Prostate gland (tissue), 2 donors: Measurements from ENCODE around the gene CFAP97D2. TPM values are rescaled to one million over a fixed set of nuclear protein-coding genes. Genes with fewer than 3 reads are reported as not detected.

Source experiments
- DNase-seq: peaks from one replicate; pipeline ENCODE4 v3.0.0-alpha.2; 2019; ENCODE audit warnings: low spot score
- H3K27ac ChIP-seq, 2 donors: fragments of 200-600 bp; sonication (generic); 2 replicates each; pipeline ENCODE4 v1.5.1; 2017 to 2019
- H3K27me3 ChIP-seq: fragments of 200-600 bp; sonication (generic); replicated peaks from 2 replicates; pipeline ENCODE4 v1.5.1; 2019; ENCODE audit not compliant: insufficient read depth
- H3K36me3 ChIP-seq, 2 donors: fragments of 200-600 bp; sonication (generic); 1 replicate in 1 of 2; 2 replicates in 1 of 2; pipeline versions ENCODE4 v1.5.1 to v1.8.1; 2017 to 2019
- H3K4me1 ChIP-seq: fragments of 200-600 bp; sonication (generic); replicated peaks from 2 replicates; pipeline ENCODE4 v1.5.1; 2019
- H3K4me3 ChIP-seq, 2 donors: fragments of 200-600 bp; sonication (generic); 2 replicates each; pipeline ENCODE4 v1.5.1; 2017 to 2019
- H3K9me3 ChIP-seq: fragments of 200-600 bp; sonication (generic); 2 replicates; pipeline ENCODE4 v1.5.1; 2017
- POLR2A ChIP-seq: fragments of 450-650 bp; IDR thresholded peaks from one replicate; pipeline ENCODE4 v1.6.1; 2016; ENCODE audit warnings: antibody characterized with exemption, mild to moderate bottlenecking
- POLR2AphosphoS5 ChIP-seq: sonication (generic); formaldehyde crosslinking; IDR thresholded peaks from one replicate; pipeline ENCODE4 v1.6.1; 2017; ENCODE audit warnings: antibody characterized with exemption
- WGBS: methylation state at CpG from one replicate; pipeline ENCODE4 v1.1.5; 2018; 5-methylcytosine and 5-hydroxymethylcytosine counted together
- intact Hi-C: fragments of 100-400 bp; cut with DNase I; formaldehyde crosslinking; loops from one replicate; pipeline ENCODE4 v1.14.2; 2022
- total RNA-seq, 2 donors: library from RNA; depleted of rRNA; stranded (reverse); fragments of >200 nt; gene quantifications; one replicate each; pipeline ENCODE4 v1.1.0, GENCODE V29; 2016
- TF ChIP-seq, protein P1 (sequence below), 4 experiments: fragments of 200-600 bp in 2 of 4; fragments of 450-650 bp in 2 of 4; sonication (generic) in 2 of 4; IDR thresholded peaks; 1 replicate in 3 of 4; 2 replicates in 1 of 4; pipeline ENCODE4 v1.5.1; 2016 to 2019; ENCODE audit warnings: antibody characterized with exemption in 4 of 4, mild to moderate bottlenecking in 2 of 4, moderate library complexity in 2 of 4

CFAP97D2 gene
- total RNA-seq, 2 donors from 2014 or later, result 0.62 TPM; not detected in 1

DNA sequence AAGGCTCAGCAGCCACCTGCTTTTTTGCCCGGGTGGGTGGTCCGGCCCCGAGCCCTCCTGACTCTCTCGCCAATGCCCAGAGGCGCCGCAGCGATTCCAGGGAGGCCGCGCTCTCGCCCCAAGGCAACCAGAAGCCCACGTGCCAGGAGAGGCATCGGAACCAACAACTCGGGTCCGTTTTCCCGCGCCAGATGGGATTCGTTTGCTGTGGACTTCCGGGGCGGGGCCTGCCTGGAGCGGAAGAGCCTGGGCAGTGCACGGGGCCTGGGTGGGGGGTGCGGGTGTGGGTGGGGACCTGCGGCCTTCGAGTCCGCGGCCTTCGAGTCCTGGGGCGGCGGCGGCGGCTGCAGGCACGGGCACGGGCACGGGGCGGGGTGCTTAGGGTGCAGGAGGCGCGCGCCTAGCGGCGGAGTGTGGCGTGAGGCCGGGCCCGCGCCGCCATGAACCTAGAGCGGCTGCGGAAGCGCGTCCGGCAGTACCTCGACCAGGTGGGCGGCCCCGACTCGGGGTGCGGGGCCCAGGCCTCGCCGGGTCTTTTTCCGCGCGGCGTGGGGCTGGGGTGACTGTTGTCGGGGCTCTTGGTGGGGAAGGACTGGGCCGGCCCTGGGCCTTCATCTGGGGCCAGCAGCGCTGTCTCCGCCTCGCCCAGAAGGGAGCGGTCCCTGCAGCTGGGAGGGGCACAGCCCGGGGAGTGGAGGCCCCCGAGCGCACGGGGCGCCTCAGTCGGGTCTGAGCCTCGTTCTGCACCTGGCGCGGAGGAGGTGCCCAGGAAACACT is 55.8 kb downstream of the CFAP97D2 start, which contains the start of gene CDC16:
CDC16 (plus strand) TSS at position 253 of the 777 bp plus-strand sequence; CDS start at position 441, 188 bp downstream.
- WGBS, result under 1% methylated on average over 57 of the region's 76 CpGs
- Histone ChIP-seq H3K9me3 (no peaks in the 10 kb centered on the region), H3K4me1 (no peaks in the 10 kb centered on the region), H3K27me3 (no peaks in the 10 kb centered on the region), H3K36me3 (peaks cover 0 to 8% of the 10 kb centered on the region in 2 donors), H3K27ac (peak within 1 kb of the TSS; percentile 80 to 82), H3K4me3 (peak within 1 kb of the TSS; percentile 84 to 91)
- intact Hi-C loops, result no loop called here
- peak; percentile 87 for DNase-seq
- peak; percentile 65 for TF ChIP-seq POLR2AphosphoS5
- peak; percentile 45 for TF ChIP-seq POLR2A
- TF ChIP-seq, protein P1, sequence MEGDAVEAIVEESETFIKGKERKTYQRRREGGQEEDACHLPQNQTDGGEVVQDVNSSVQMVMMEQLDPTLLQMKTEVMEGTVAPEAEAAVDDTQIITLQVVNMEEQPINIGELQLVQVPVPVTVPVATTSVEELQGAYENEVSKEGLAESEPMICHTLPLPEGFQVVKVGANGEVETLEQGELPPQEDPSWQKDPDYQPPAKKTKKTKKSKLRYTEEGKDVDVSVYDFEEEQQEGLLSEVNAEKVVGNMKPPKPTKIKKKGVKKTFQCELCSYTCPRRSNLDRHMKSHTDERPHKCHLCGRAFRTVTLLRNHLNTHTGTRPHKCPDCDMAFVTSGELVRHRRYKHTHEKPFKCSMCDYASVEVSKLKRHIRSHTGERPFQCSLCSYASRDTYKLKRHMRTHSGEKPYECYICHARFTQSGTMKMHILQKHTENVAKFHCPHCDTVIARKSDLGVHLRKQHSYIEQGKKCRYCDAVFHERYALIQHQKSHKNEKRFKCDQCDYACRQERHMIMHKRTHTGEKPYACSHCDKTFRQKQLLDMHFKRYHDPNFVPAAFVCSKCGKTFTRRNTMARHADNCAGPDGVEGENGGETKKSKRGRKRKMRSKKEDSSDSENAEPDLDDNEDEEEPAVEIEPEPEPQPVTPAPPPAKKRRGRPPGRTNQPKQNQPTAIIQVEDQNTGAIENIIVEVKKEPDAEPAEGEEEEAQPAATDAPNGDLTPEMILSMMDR (IDR thresholded peaks at IDR 0.05), result peak in 2 of 4 experiments; percentile 28 to 44

DNA sequence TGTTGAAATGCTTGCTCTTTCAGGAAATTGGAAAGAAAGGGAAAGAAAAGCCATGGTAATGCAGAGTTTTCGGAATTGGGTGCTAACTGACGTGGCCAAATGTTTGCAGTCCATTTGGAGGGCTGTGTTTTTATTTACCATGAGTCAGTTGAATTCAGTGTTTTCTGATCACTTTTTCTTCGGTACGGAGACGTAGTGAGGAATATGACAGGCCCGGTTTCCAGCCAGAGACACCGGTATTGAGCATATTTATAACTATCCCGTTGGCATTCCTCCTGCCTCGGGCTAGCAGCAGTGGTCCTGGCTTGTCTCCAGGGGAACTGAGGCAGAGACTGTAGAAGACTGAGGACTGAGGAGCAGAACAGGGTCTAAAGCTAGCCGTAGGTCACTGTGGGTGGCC is 56.6 kb downstream of the CFAP97D2 start:
- Histone ChIP-seq H3K27me3 (no peaks in the 10 kb centered on the region), H3K4me1 (no peaks in the 10 kb centered on the region), H3K4me3 (peak overlapping the region; percentile 84 to 91), H3K9me3 (no peaks in the 10 kb centered on the region), H3K36me3 (peaks cover 0 to 13% of the 10 kb centered on the region in 2 donors), H3K27ac (peak overlapping the region in 1 of 2 donors; percentile 80)
- no peak for DNase-seq
- TF ChIP-seq POLR2AphosphoS5 (no peak), POLR2A (no peak)
- TF ChIP-seq, protein P1 (IDR thresholded peaks at IDR 0.05), result no peak
- intact Hi-C loops, result no loop called here
- WGBS, result 19% methylated on average over 10 of the region's 10 CpGs

GRCh38 chr13:114236227-114236626 is 57.2 kb downstream of the CFAP97D2 start:
- intact Hi-C loops, result no loop called here
- no peaks in the 10 kb centered on the region for H3K27me3 ChIP-seq
- no peak overlapping the region for H3K27ac ChIP-seq

DNA sequence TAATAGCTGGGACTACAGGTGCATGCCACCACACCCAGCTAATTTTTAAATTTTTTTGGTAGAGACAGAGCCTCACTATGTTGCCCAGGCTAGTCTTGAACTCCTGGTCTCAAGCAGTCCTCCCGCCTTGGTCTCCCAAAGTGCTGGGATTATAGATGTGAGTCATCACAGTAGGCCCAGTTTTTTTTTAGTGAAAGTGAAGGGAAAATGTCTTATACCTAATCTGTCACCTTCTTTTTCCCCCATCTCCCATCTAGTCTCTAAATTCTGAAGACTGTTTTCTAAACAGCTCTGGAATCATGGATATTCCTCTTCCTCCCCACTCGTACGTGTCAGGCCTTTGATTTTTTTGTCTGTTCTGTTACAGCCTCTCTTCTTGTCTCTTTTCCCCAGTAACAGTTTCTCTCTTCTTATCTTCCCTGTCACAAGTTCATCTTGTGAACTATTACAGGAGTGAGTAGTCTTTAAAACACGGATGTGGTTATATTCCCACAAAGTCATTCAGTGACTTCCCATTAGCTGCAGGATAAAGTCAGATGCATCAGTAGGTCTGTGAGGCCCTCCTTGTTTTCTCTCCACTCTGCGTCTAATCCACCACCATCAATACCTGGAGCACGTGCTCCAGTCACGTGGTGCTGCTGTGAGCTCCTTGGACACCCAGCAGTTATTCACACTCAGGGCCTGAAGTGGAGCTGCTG is 58.5 kb downstream of the CFAP97D2 start:
- Histone ChIP-seq H3K27ac (no peak overlapping the region), H3K27me3 (no peaks in the 10 kb centered on the region), H3K4me3 (no peak overlapping the region), H3K4me1 (no peaks in the 10 kb centered on the region), H3K9me3 (no peaks in the 10 kb centered on the region), H3K36me3 (peaks cover 6 to 14% of the 10 kb centered on the region in 2 donors)
- TF ChIP-seq, protein P1 (IDR thresholded peaks at IDR 0.05), result no peak
- DNase-seq, result no peak
- intact Hi-C loops, result no loop called here
- WGBS, result 75% methylated on average over 7 of the region's 7 CpGs

More at GRCh38 chr13:114236227-114236626, 57.2 kb downstream of the CFAP97D2 start:
- Histone ChIP-seq H3K4me1 (no peaks in the 10 kb centered on the region), H3K36me3 (peaks cover 1 to 13% of the 10 kb centered on the region in 2 donors), H3K9me3 (no peaks in the 10 kb centered on the region), H3K4me3 (no peak overlapping the region)
- no peak for DNase-seq
- TF ChIP-seq POLR2A (no peak), POLR2AphosphoS5 (no peak)
- TF ChIP-seq, protein P1 (IDR thresholded peaks at IDR 0.05), result no peak
- WGBS, result 69% methylated on average over 4 of the region's 4 CpGs
